ENCODE data around the gene RIMS1.
"Not testable (repeated sequence)": the region's sequence is repeated elsewhere in the genome, so short reads cannot be mapped to it uniquely, and the experiment has no call there.

Gene RIMS1

GRCh38 chr6:71979911-71980310, 93.6 kb downstream of the RIMS1 start:
- no peak for DNase-seq

- no peak for DNase-seq
Observed at GRCh38 chr6:71982389-71982788, 96.0 kb downstream of the RIMS1 start.

- no peak for DNase-seq
Observed at GRCh38 chr6:71983131-71983530, 96.8 kb downstream of the RIMS1 start.

- no peak for DNase-seq
Observed at GRCh38 chr6:71994705-71995271, 108.4 kb downstream of the RIMS1 start.

- no peak for DNase-seq
Observed at GRCh38 chr6:71997341-71997740, 111.0 kb downstream of the RIMS1 start.

- no peak for DNase-seq
Observed at GRCh38 chr6:72002415-72002814, 116.1 kb downstream of the RIMS1 start.

GRCh38 chr6:72006591-72006990, 120.2 kb downstream of the RIMS1 start:
- DNase-seq, result not testable (repeated sequence)

GRCh38 chr6:72022830-72023229, 136.5 kb downstream of the RIMS1 start:
- no peak for DNase-seq

- no peak for DNase-seq
Observed at GRCh38 chr6:72031471-72031870, 145.1 kb downstream of the RIMS1 start.

- DNase-seq, result no peak
Observed at GRCh38 chr6:72032086-72032485, 145.7 kb downstream of the RIMS1 start.

GRCh38 chr6:72035486-72035885, 149.1 kb downstream of the RIMS1 start:
- no peak for DNase-seq

- no peak for DNase-seq
Observed at GRCh38 chr6:72035966-72036365, 149.6 kb downstream of the RIMS1 start.

GRCh38 chr6:72037006-72037405, 150.7 kb downstream of the RIMS1 start:
- no peak for DNase-seq

GRCh38 chr6:72040111-72040510, 153.8 kb downstream of the RIMS1 start:
- no peak for DNase-seq

- no peak for DNase-seq
Observed at GRCh38 chr6:72042088-72042487, 155.7 kb downstream of the RIMS1 start.

- no peak for DNase-seq
Observed at GRCh38 chr6:72048080-72048479, 161.7 kb downstream of the RIMS1 start.

- no peak for DNase-seq
Observed at GRCh38 chr6:72049376-72049775, 163.0 kb downstream of the RIMS1 start.

GRCh38 chr6:72061286-72061685, 174.9 kb downstream of the RIMS1 start:
- no peak for DNase-seq

- no peak for DNase-seq
Observed at GRCh38 chr6:72064399-72064975, 178.1 kb downstream of the RIMS1 start.

- no peak for DNase-seq
Observed at GRCh38 chr6:72078096-72078495, 191.7 kb downstream of the RIMS1 start.

- no peak for DNase-seq
Observed at GRCh38 chr6:72080260-72080941, 194.1 kb downstream of the RIMS1 start.

GRCh38 chr6:72081871-72082270, 195.5 kb downstream of the RIMS1 start:
- peak; percentile 7 to 62 for DNase-seq

GRCh38 chr6:72083976-72084375, 197.6 kb downstream of the RIMS1 start:
- no peak for DNase-seq

- peak in 1 of 2 donors; percentile 3 for DNase-seq
Observed at GRCh38 chr6:72084992-72085569, 198.7 kb downstream of the RIMS1 start.
